Mesendoderm (in vitro differentiated cells): ENCODE data around the gene EIF1. TPM values are rescaled to one million over a fixed set of nuclear protein-coding genes. Genes with fewer than 3 reads are reported as not detected.
A peak's percentile ranks its signal among the peaks of the same experiment; 100 is the strongest.
"Not testable (repeated sequence)": the region's sequence is repeated elsewhere in the genome, so short reads cannot be mapped to it uniquely, and the experiment has no call there.

Experiments used
- DNase-seq: peaks from one replicate; pipeline ENCODE4 v3.0.0; 2013
- H2AK5ac ChIP-seq: 2 replicates; pipeline ENCODE4 v1.6.1; 2013; ENCODE audit warnings: low read length, inconsistent platforms
- H2BK120ac ChIP-seq: 2 replicates; pipeline ENCODE4 v1.6.1; 2013; ENCODE audit warnings: low read depth, mild to moderate bottlenecking, low read length, moderate library complexity, mixed read lengths
- H2BK15ac ChIP-seq: replicated peaks from 2 replicates; pipeline ENCODE4 v1.6.1; 2013; ENCODE audit warnings: low read depth, mild to moderate bottlenecking, moderate library complexity
- H2BK5ac ChIP-seq: 2 replicates; pipeline ENCODE4 v1.6.1; 2013; ENCODE audit warnings: low read length, inconsistent platforms
- H3K18ac ChIP-seq: 2 replicates; pipeline ENCODE4 v1.6.1; 2013; ENCODE audit warnings: mild to moderate bottlenecking, low read length, mixed read lengths
- H3K23ac ChIP-seq: one replicate; pipeline ENCODE4 v1.6.1; 2013; ENCODE audit warnings: low read length
- H3K27ac ChIP-seq: 2 replicates; pipeline ENCODE4 v1.5.1; 2013; ENCODE audit warnings: low read depth, mild to moderate bottlenecking, inconsistent platforms, low read length, moderate library complexity
- H3K27me3 ChIP-seq: 2 replicates; pipeline ENCODE4 v1.6.1; 2013; ENCODE audit warnings: low read length, control low read depth, mild to moderate bottlenecking, inconsistent platforms; ENCODE audit not compliant: insufficient read depth, poor library complexity
- H3K36me3 ChIP-seq: 2 replicates; pipeline ENCODE4 v1.6.1; 2013; ENCODE audit warnings: low read length, inconsistent platforms; ENCODE audit not compliant: control insufficient read depth, insufficient read depth
- H3K4ac ChIP-seq: one replicate; pipeline ENCODE4 v1.6.1; 2013; ENCODE audit warnings: low read depth, mild to moderate bottlenecking, low read length, moderate library complexity
- H3K4me1 ChIP-seq: 2 replicates; pipeline ENCODE4 v1.6.1; 2013; ENCODE audit warnings: low read depth, low read length, inconsistent platforms; ENCODE audit not compliant: control insufficient read depth
- H3K4me2 ChIP-seq: 2 replicates; pipeline ENCODE4 v1.6.1; 2013; ENCODE audit warnings: low read length
- H3K4me3 ChIP-seq: 2 replicates; pipeline ENCODE4 v1.5.1; 2013; ENCODE audit warnings: mild to moderate bottlenecking, low read length
- H3K56ac ChIP-seq: one replicate; pipeline ENCODE4 v1.6.1; 2013; ENCODE audit warnings: low read length
- H3K79me1 ChIP-seq: 2 replicates; pipeline ENCODE4 v1.6.1; 2013; ENCODE audit warnings: low read length, inconsistent platforms
- H3K79me2 ChIP-seq: 2 replicates; pipeline ENCODE4 v1.6.1; 2013; ENCODE audit warnings: mild to moderate bottlenecking, low read length; ENCODE audit not compliant: control insufficient read depth, insufficient read depth
- H3K9ac ChIP-seq: 2 replicates; pipeline ENCODE4 v1.6.1; 2013; ENCODE audit warnings: low read length, inconsistent platforms
- H4K5ac ChIP-seq: one replicate; pipeline ENCODE4 v1.6.1; 2013; ENCODE audit warnings: low read length
- H4K8ac ChIP-seq: one replicate; pipeline ENCODE4 v1.6.1; 2013; ENCODE audit warnings: low read depth, mild to moderate bottlenecking, control low read depth, low read length, moderate library complexity
- WGBS: extraction: QIAGEN DNeasy Blood & Tissue Kit; methylation state at CpG from one replicate; pipeline ENCODE4 v1.1.7; 2013; ENCODE audit warnings: low lambda C conversion rate, missing lambda C conversion rate; ENCODE audit not compliant: insufficient coverage; ENCODE audit errors: extremely low coverage; 5-methylcytosine and 5-hydroxymethylcytosine counted together
- polyA plus RNA-seq, 2 experiments: library from polyadenylated mRNA; stranded (reverse); fragments of 200-250 nt; gene quantifications; one replicate each; pipeline ENCODE4 v1.2.3, GENCODE V29; 2013

Gene EIF1
- polyA plus RNA-seq (2013, experiment 1 of 2): 472 TPM
- 473 TPM for polyA plus RNA-seq (2013, experiment 2 of 2)

GRCh38 chr17:41688641-41689496 is at the start of gene EIF1:
Gene EIF1, plus strand, starts transcription at chr17:41688885. Its CDS starts 154 bp downstream, at chr17:41689039.
- Histone ChIP-seq H2BK15ac (no peak within 1 kb of the TSS), H3K4me2 (peak within 1 kb of the TSS; percentile 93), H2AK5ac (peak within 1 kb of the TSS; percentile 57), H3K4me3 (peak within 1 kb of the TSS; percentile 92), H4K8ac (no peak within 1 kb of the TSS), H2BK120ac (no peak within 1 kb of the TSS), H3K36me3 (peaks cover 24% of the 10 kb centered on the region), H3K4me1 (no peaks in the 10 kb centered on the region), H3K9ac (peak within 1 kb of the TSS; percentile 96), H3K18ac (peak within 1 kb of the TSS; percentile 72), H4K5ac (no peak within 1 kb of the TSS), H3K27me3 (no peaks in the 10 kb centered on the region), H3K23ac (no peak within 1 kb of the TSS), H3K27ac (peak within 1 kb of the TSS; percentile 86), H3K79me1 (peaks cover 6% of the 10 kb centered on the region), H2BK5ac (peak within 1 kb of the TSS; percentile 66), H3K56ac (peak within 1 kb of the TSS; percentile 98), H3K4ac (peak within 1 kb of the TSS; percentile 88), H3K79me2 (peaks cover 13% of the 10 kb centered on the region)
- no CpG with 5 or more reads among the region's 81 CpGs for WGBS
- peak; percentile 100 for DNase-seq

DNA sequence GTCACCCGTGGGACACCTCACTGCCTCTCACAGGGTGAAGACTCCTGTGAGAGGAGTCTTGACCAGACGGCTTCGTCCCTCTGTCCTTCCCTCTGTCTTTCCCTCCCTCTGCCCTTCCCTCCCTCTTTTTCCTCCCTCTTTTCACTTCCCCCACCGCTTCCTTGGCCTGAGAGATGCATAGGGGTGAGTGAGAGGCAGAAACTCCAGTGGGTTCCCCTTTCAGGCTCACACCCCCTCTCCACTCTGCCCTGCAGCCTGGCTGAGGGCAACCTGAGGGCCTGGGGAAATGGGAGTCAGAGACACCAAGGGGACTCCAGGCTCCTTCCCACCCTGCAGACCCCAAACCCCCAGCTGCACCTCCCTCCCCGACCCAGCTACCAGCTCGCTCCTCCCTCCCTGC is 49.7 kb upstream of the EIF1 start:
- no peaks in the 10 kb centered on the region for H3K27me3 ChIP-seq
- no peak overlapping the region for H3K56ac ChIP-seq
- no peak overlapping the region for H2BK5ac ChIP-seq
- H2BK15ac ChIP-seq: no peak overlapping the region
- H3K4me1 ChIP-seq: peaks cover 2% of the 10 kb centered on the region
- no peak overlapping the region for H3K4ac ChIP-seq
- no peak overlapping the region for H3K18ac ChIP-seq
- no peak overlapping the region for H2AK5ac ChIP-seq
- no CpG with 5 or more reads among the region's 6 CpGs for WGBS
- no peak overlapping the region for H3K9ac ChIP-seq
- no peak overlapping the region for H3K27ac ChIP-seq
- H3K79me2 ChIP-seq: no peaks in the 10 kb centered on the region
- no peak overlapping the region for H3K4me2 ChIP-seq
- no peaks in the 10 kb centered on the region for H3K79me1 ChIP-seq
- no peak overlapping the region for H3K23ac ChIP-seq
- no peak overlapping the region for H4K5ac ChIP-seq
- DNase-seq: no peak
- no peak overlapping the region for H4K8ac ChIP-seq
- H2BK120ac ChIP-seq: no peak overlapping the region
- no peaks in the 10 kb centered on the region for H3K36me3 ChIP-seq
- H3K4me3 ChIP-seq: no peak overlapping the region

GRCh38 chr17:41639492-41640473 is 48.9 kb upstream of the EIF1 start:
- H3K27ac ChIP-seq: no peak overlapping the region
- H3K79me1 ChIP-seq: no peaks in the 10 kb centered on the region
- WGBS: no CpG with 5 or more reads among the region's 7 CpGs
- H4K5ac ChIP-seq: no peak overlapping the region
- no peaks in the 10 kb centered on the region for H3K27me3 ChIP-seq
- no peak overlapping the region for H2BK15ac ChIP-seq
- no peak overlapping the region for H4K8ac ChIP-seq
- no peak overlapping the region for H3K4me3 ChIP-seq
- no peak overlapping the region for H2AK5ac ChIP-seq
- no peak for DNase-seq
- H3K4me2 ChIP-seq: no peak overlapping the region
- no peaks in the 10 kb centered on the region for H3K36me3 ChIP-seq
- no peak overlapping the region for H2BK120ac ChIP-seq
- H3K56ac ChIP-seq: no peak overlapping the region
- H3K79me2 ChIP-seq: no peaks in the 10 kb centered on the region
- no peak overlapping the region for H3K23ac ChIP-seq
- H3K4ac ChIP-seq: no peak overlapping the region
- no peak overlapping the region for H3K9ac ChIP-seq
- H2BK5ac ChIP-seq: no peak overlapping the region
- H3K4me1 ChIP-seq: peaks cover 2% of the 10 kb centered on the region
- H3K18ac ChIP-seq: no peak overlapping the region

- not testable (repeated sequence) for H3K36me3 ChIP-seq, H3K4me3 ChIP-seq, H2AK5ac ChIP-seq, H3K18ac ChIP-seq, H3K9ac ChIP-seq, H3K27me3 ChIP-seq, H4K8ac ChIP-seq, DNase-seq, H3K4me2 ChIP-seq, H3K79me1 ChIP-seq, H2BK120ac ChIP-seq, H2BK15ac ChIP-seq, H2BK5ac ChIP-seq, H3K79me2 ChIP-seq, H3K23ac ChIP-seq, H4K5ac ChIP-seq, H3K4me1 ChIP-seq, H3K27ac ChIP-seq, H3K56ac ChIP-seq, H3K4ac ChIP-seq
- no CpG with 5 or more reads among the region's 5 CpGs for WGBS
These were observed 48.1 kb upstream of the EIF1 start for GRCh38 chr17:41640596-41640995.

GRCh38 chr17:41642252-41643156 is 46.2 kb upstream of the EIF1 start:
- H4K8ac ChIP-seq: no peak overlapping the region
- no peak overlapping the region for H3K56ac ChIP-seq
- H3K9ac ChIP-seq: no peak overlapping the region
- H3K79me1 ChIP-seq: no peaks in the 10 kb centered on the region
- H4K5ac ChIP-seq: no peak overlapping the region
- H3K27me3 ChIP-seq: no peaks in the 10 kb centered on the region
- WGBS: no CpG with 5 or more reads among the region's 13 CpGs
- no peak overlapping the region for H3K18ac ChIP-seq
- no peak overlapping the region for H2BK5ac ChIP-seq
- DNase-seq: no peak
- no peak overlapping the region for H3K27ac ChIP-seq
- H3K4me2 ChIP-seq: no peak overlapping the region
- H3K4me3 ChIP-seq: no peak overlapping the region
- no peak overlapping the region for H3K23ac ChIP-seq
- H3K36me3 ChIP-seq: no peaks in the 10 kb centered on the region
- no peak overlapping the region for H2BK120ac ChIP-seq
- no peak overlapping the region for H2AK5ac ChIP-seq
- no peaks in the 10 kb centered on the region for H3K4me1 ChIP-seq
- no peak overlapping the region for H2BK15ac ChIP-seq
- H3K4ac ChIP-seq: no peak overlapping the region
- H3K79me2 ChIP-seq: no peaks in the 10 kb centered on the region
